Tibial nerve (tissue), 4 donors: ENCODE measurements around the gene BCL2L15. TPM values are rescaled to one million over a fixed set of nuclear protein-coding genes. Genes with fewer than 3 reads are reported as not detected.

Experiments used
- DNase-seq, 2 donors: peaks; one replicate each; pipeline ENCODE4 v3.0.0-alpha.2; 2019; ENCODE audit warnings: low spot score in 2 of 2
- H3K27ac ChIP-seq, 4 donors: fragments of 200-600 bp; sonication (generic) in 3 of 4; one replicate each; pipeline ENCODE4 v1.5.1; 2017 to 2019; ENCODE audit warnings: mild to moderate bottlenecking in 1 of 4
- H3K27me3 ChIP-seq, 2 donors: fragments of 200-600 bp; sonication (generic) in 1 of 2; one replicate each; pipeline versions ENCODE4 v1.5.1 to v1.6.0; 2017 to 2019
- H3K36me3 ChIP-seq, 3 donors: fragments of 200-600 bp; sonication (generic); one replicate each; pipeline ENCODE4 v1.5.1; 2018 to 2019
- H3K4me1 ChIP-seq, 4 donors: fragments of 200-600 bp; sonication (generic) in 3 of 4; one replicate each; pipeline ENCODE4 v1.5.1; 2017 to 2019
- H3K4me3 ChIP-seq, 4 donors: fragments of 200-600 bp; sonication (generic) in 3 of 4; one replicate each; pipeline ENCODE4 v1.5.1; 2017 to 2019; ENCODE audit warnings: mild to moderate bottlenecking in 1 of 4, moderate library complexity in 1 of 4
- H3K9me3 ChIP-seq, 4 donors: fragments of 200-600 bp; sonication (generic) in 3 of 4; one replicate each; pipeline ENCODE4 v1.5.1; 2017 to 2019
- CTCF ChIP-seq, 5 experiments: fragments of 200-600 bp in 3 of 5; fragments of 450-650 bp in 2 of 5; sonication (generic) in 3 of 5; IDR thresholded peaks; one replicate each; pipeline ENCODE4 v1.5.1; 2016 to 2019; ENCODE audit warnings: antibody characterized with exemption in 5 of 5, mild to moderate bottlenecking in 3 of 5, moderate library complexity in 2 of 5
- EP300 ChIP-seq, 2 donors: sonication (generic); formaldehyde crosslinking; IDR thresholded peaks; one replicate each; pipeline ENCODE4 v1.6.1; 2017; ENCODE audit warnings: antibody characterized with exemption in 2 of 2, mild to moderate bottlenecking in 1 of 2
- POLR2A ChIP-seq, 2 donors: fragments of 450-650 bp; IDR thresholded peaks; one replicate each; pipeline ENCODE4 v1.6.1; 2017; ENCODE audit warnings: antibody characterized with exemption in 2 of 2, mild to moderate bottlenecking in 2 of 2, moderate library complexity in 2 of 2
- WGBS, 2 donors: methylation state at CpG; one replicate each; pipeline ENCODE4 v1.1.5; 2018; 5-methylcytosine and 5-hydroxymethylcytosine counted together
- total RNA-seq, 4 donors: library from RNA; depleted of rRNA; stranded (reverse); fragments of >200 nt; gene quantifications; one replicate each; pipeline ENCODE4 v1.1.0, GENCODE V29; 2016

BCL2L15 gene
- under 1 TPM; 0.22 to 0.63 (median 0.35) TPM for total RNA-seq

GRCh38 chr1:113887402-113888175 lies at the start of gene BCL2L15:
TSS of gene BCL2L15 (minus strand) at chr1:113887581. CDS start at chr1:113887375, 206 bp downstream.
- H3K4me1 ChIP-seq: no peaks in the 10 kb centered on the region
- WGBS, 2 donors: 77 to 78% methylated on average over 6 of the region's 6 CpGs
- no peaks in the 10 kb centered on the region for H3K9me3 ChIP-seq

GRCh38 chr1:113937146-113937545 lies 49.8 kb upstream of the BCL2L15 start:
- H3K36me3 ChIP-seq: peaks cover 0 to 20% (median 0%) of the 10 kb centered on the region in 3 donors
- no peak overlapping the region for H3K27ac ChIP-seq
- peaks cover 0 to 70% (median 22%) of the 10 kb centered on the region in 4 donors for H3K4me1 ChIP-seq
- 67 to 73% methylated on average over 1 of the region's 1 CpG for WGBS, 2 donors
- no peaks in the 10 kb centered on the region for H3K9me3 ChIP-seq
- TF ChIP-seq CTCF (IDR thresholded peaks at IDR 0.05) (no peak), POLR2A (IDR thresholded peaks at IDR 0.05) (no peak), EP300 (IDR thresholded peaks at IDR 0.05) (no peak)
- no peak for DNase-seq
- no peaks in the 10 kb centered on the region for H3K27me3 ChIP-seq
- no peak overlapping the region for H3K4me3 ChIP-seq

More at GRCh38 chr1:113887402-113888175, at the start of gene BCL2L15:
- peak within 1 kb of the TSS in 1 of 4 donors; percentile 40 for H3K27ac ChIP-seq
- H3K4me3 ChIP-seq: peak within 1 kb of the TSS in 1 of 4 donors; percentile 18
- DNase-seq: no peak
- no peaks in the 10 kb centered on the region for H3K27me3 ChIP-seq
- H3K36me3 ChIP-seq: peaks cover 0 to 4% (median 0%) of the 10 kb centered on the region in 3 donors
- TF ChIP-seq POLR2A (IDR thresholded peaks at IDR 0.05) (no peak), EP300 (IDR thresholded peaks at IDR 0.05) (no peak), CTCF (IDR thresholded peaks at IDR 0.05) (no peak)

- no peak overlapping the region for H3K4me3 ChIP-seq
- no peaks in the 10 kb centered on the region for H3K27me3 ChIP-seq
- TF ChIP-seq EP300 (IDR thresholded peaks at IDR 0.05) (no peak), CTCF (IDR thresholded peaks at IDR 0.05) (no peak), POLR2A (IDR thresholded peaks at IDR 0.05) (no peak)
- DNase-seq: no peak
- 67 to 70% methylated on average over 1 of the region's 1 CpG for WGBS, 2 donors
- no peaks in the 10 kb centered on the region for H3K9me3 ChIP-seq
- H3K36me3 ChIP-seq: peaks cover 0 to 8% (median 0%) of the 10 kb centered on the region in 3 donors
- peaks cover 0 to 81% (median 33%) of the 10 kb centered on the region in 4 donors for H3K4me1 ChIP-seq
- H3K27ac ChIP-seq: no peak overlapping the region
Observed at GRCh38 chr1:113935970-113936369, 48.6 kb upstream of the BCL2L15 start.

- 91 to 100% methylated on average over 1 of the region's 1 CpG for WGBS, 2 donors
- Histone ChIP-seq H3K9me3 (no peaks in the 10 kb centered on the region), H3K36me3 (peaks cover 0 to under 1% (median 0%) of the 10 kb centered on the region in 3 donors), H3K4me1 (peaks cover 0 to 82% (median 38%) of the 10 kb centered on the region in 4 donors), H3K27me3 (no peaks in the 10 kb centered on the region), H3K4me3 (no peak overlapping the region), H3K27ac (no peak overlapping the region)
- TF ChIP-seq POLR2A (IDR thresholded peaks at IDR 0.05) (no peak), CTCF (IDR thresholded peaks at IDR 0.05) (no peak), EP300 (IDR thresholded peaks at IDR 0.05) (no peak)
- no peak for DNase-seq
Observed at GRCh38 chr1:113935176-113935575, 47.8 kb upstream of the BCL2L15 start.

- Histone ChIP-seq H3K9me3 (no peaks in the 10 kb centered on the region), H3K27ac (no peak overlapping the region), H3K36me3 (no peaks in the 10 kb centered on the region), H3K27me3 (no peaks in the 10 kb centered on the region), H3K4me1 (peaks cover 0 to 77% (median 38%) of the 10 kb centered on the region in 4 donors), H3K4me3 (no peak overlapping the region)
- WGBS, 2 donors: 59 to 83% methylated on average over 5 of the region's 5 CpGs
- TF ChIP-seq POLR2A (IDR thresholded peaks at IDR 0.05): no peak
- no peak for TF ChIP-seq CTCF (IDR thresholded peaks at IDR 0.05)
- no peak for TF ChIP-seq EP300 (IDR thresholded peaks at IDR 0.05)
- DNase-seq: no peak
Observed at GRCh38 chr1:113934511-113935055, 47.2 kb upstream of the BCL2L15 start.
